Neuronal stem cell (in vitro differentiated cells): ENCODE measurements around the gene CTDSP2.

Experiments used
- DNase-seq: peaks from one replicate; pipeline ENCODE4 v3.0.0-alpha.2; 2013; ENCODE audit warnings: low spot score
- H2AFZ ChIP-seq: one replicate; pipeline ENCODE4 v1.6.1; 2013; ENCODE audit warnings: mild to moderate bottlenecking, low read length, inconsistent platforms
- H2AK5ac ChIP-seq: 2 replicates; pipeline ENCODE4 v1.6.1; 2013; ENCODE audit warnings: low read depth, mild to moderate bottlenecking, inconsistent platforms, low read length, moderate library complexity, mixed read lengths
- H2BK120ac ChIP-seq: 2 replicates; pipeline ENCODE4 v1.6.1; 2013; ENCODE audit warnings: low read depth, mild to moderate bottlenecking, inconsistent platforms, low read length, moderate library complexity, mixed read lengths
- H2BK12ac ChIP-seq: one replicate; pipeline ENCODE4 v1.6.1; 2013; ENCODE audit warnings: low read length, inconsistent platforms
- H2BK15ac ChIP-seq: 2 replicates; pipeline ENCODE4 v1.6.1; 2013; ENCODE audit warnings: mild to moderate bottlenecking, low read length, inconsistent platforms, mixed read lengths
- H2BK5ac ChIP-seq: one replicate; pipeline ENCODE4 v1.6.1; 2013; ENCODE audit warnings: inconsistent platforms, mild to moderate bottlenecking, low read length, moderate library complexity
- H3K14ac ChIP-seq: one replicate; pipeline ENCODE4 v1.6.1; 2013; ENCODE audit warnings: low read length, inconsistent platforms
- H3K18ac ChIP-seq: 2 replicates; pipeline ENCODE4 v1.6.1; 2013; ENCODE audit warnings: low read length, inconsistent platforms
- H3K23ac ChIP-seq: 2 replicates; pipeline ENCODE4 v1.6.1; 2013; ENCODE audit warnings: low read depth, mild to moderate bottlenecking, mixed read lengths, low read length, inconsistent platforms; ENCODE audit not compliant: poor library complexity
- H3K27ac ChIP-seq: replicated peaks from 3 replicates; pipeline ENCODE4 v1.5.1; 2013; ENCODE audit warnings: low read length, inconsistent platforms
- H3K27me3 ChIP-seq, 3 experiments: 2 replicates each; pipeline ENCODE4 v1.6.1; 2013; ENCODE audit warnings: low read length in 3 of 3, mild to moderate bottlenecking in 2 of 3, inconsistent platforms in 1 of 3, low read depth in 1 of 3, mixed read lengths in 1 of 3, moderate library complexity in 1 of 3; ENCODE audit not compliant: control insufficient read depth in 3 of 3, insufficient read depth in 3 of 3
- H3K36me3 ChIP-seq, 2 donors: replicated peaks in 1 of 2; 2 replicates each; pipeline ENCODE4 v1.6.1; 2013; ENCODE audit warnings: low read length in 2 of 2; ENCODE audit not compliant: control insufficient read depth in 2 of 2, insufficient read depth in 2 of 2
- H3K4ac ChIP-seq: 2 replicates; pipeline ENCODE4 v1.6.1; 2013; ENCODE audit warnings: inconsistent platforms, mild to moderate bottlenecking, low read length, moderate library complexity
- H3K4me1 ChIP-seq, 2 donors: 1 replicate in 1 of 2; 2 replicates in 1 of 2; pipeline ENCODE4 v1.6.1; 2013; ENCODE audit warnings: low read length in 2 of 2, low read depth in 1 of 2; ENCODE audit not compliant: control insufficient read depth in 2 of 2, insufficient read depth in 1 of 2
- H3K4me2 ChIP-seq: one replicate; pipeline ENCODE4 v1.6.1; 2013; ENCODE audit warnings: mild to moderate bottlenecking, low read length, inconsistent platforms; ENCODE audit not compliant: insufficient read depth, poor library complexity, severe bottlenecking
- H3K4me3 ChIP-seq, 2 donors: 2 replicates each; pipeline ENCODE4 v1.5.1; 2013; ENCODE audit warnings: low read length in 2 of 2, mild to moderate bottlenecking in 2 of 2, inconsistent platforms in 1 of 2, moderate library complexity in 1 of 2
- H3K79me1 ChIP-seq: one replicate; pipeline ENCODE4 v1.6.1; 2013; ENCODE audit warnings: low read depth, mild to moderate bottlenecking, inconsistent platforms, low read length, moderate library complexity
- H3K9ac ChIP-seq: one replicate; pipeline ENCODE4 v1.6.1; 2013; ENCODE audit warnings: mild to moderate bottlenecking, low read depth, low read length, inconsistent platforms; ENCODE audit not compliant: poor library complexity
- H3K9me3 ChIP-seq, 2 donors: replicated peaks in 1 of 2; 2 replicates each; pipeline versions ENCODE3 to v1.6.1; 2013; ENCODE audit warnings: low read length in 2 of 2, mild to moderate bottlenecking in 2 of 2, inconsistent platforms in 1 of 2, low read depth in 1 of 2, mixed read lengths in 1 of 2, moderate library complexity in 1 of 2; ENCODE audit not compliant: control insufficient read depth in 2 of 2, insufficient read depth in 1 of 2
- H4K8ac ChIP-seq: one replicate; pipeline ENCODE4 v1.6.1; 2013; ENCODE audit warnings: low read depth, mild to moderate bottlenecking, inconsistent platforms, low read length, moderate library complexity
- H4K91ac ChIP-seq: one replicate; pipeline ENCODE4 v1.6.1; 2013; ENCODE audit warnings: low read length, low read depth, mild to moderate bottlenecking, inconsistent platforms; ENCODE audit not compliant: poor library complexity
- WGBS, 2 donors: extraction: QIAGEN DNeasy Blood & Tissue Kit; methylation state at CpG; one replicate each; pipeline ENCODE4 v1.1.7; 2013; ENCODE audit warnings: missing lambda C conversion rate in 2 of 2, mixed read lengths in 1 of 2; ENCODE audit not compliant: insufficient read length in 2 of 2, insufficient replicate concordance in 1 of 2; ENCODE audit errors: extremely low coverage in 2 of 2; 5-methylcytosine and 5-hydroxymethylcytosine counted together

CTDSP2 gene

DNA sequence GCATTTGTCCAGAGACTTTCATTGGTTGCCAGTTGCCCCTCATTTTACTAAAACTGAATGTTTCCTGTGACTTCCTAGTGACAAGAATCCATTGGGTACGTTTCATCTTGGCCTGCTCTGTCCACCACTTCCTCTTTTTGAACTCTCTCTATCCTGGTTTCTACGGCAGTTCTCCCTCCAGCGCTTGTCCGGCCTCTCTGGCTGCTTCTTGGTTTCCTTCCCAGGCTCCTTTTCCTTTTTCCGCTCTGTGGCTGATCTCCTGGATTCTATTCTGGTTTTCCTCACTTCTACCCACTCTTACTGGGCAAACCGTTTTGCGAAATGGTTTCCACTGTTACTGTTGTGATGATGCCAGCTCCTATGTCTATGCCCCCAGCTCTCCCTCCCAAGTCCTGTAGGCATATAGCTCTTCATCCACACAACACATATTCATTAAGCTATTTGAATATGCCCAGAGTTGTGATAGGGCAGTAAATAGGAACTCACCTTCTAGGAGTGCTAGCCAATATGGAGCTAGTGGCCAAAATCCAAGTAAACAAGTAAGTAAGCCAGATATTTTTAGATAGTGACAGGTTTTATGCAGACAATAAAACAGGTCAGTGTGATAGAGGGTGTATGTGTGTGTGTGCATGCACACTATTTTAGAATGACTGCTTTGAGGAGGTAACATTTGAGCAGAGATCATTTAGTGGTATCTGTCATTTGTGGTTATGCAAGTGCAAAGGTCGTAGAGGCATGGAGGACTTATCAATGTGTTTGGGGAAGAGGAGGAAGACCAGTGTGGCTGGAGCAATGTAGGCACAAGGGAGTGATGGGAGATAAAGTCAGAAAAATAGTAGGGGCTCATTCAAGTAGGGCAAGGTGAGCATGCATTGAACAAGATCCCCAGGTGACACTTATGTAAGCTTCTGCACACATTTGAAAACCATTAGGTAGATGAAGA, 27.9 kb upstream of the CTDSP2 start:
- Histone ChIP-seq H3K4me3 (no peak overlapping the region), H3K18ac (no peak overlapping the region), H3K4me2 (no peak overlapping the region), H2BK15ac (no peak overlapping the region), H2BK12ac (no peak overlapping the region), H3K36me3 (no peaks in the 10 kb centered on the region), H2BK120ac (no peak overlapping the region), H3K4me1 (peaks cover 2 to 3% of the 10 kb centered on the region in 2 donors), H3K9me3 (no peaks in the 10 kb centered on the region), H4K8ac (no peak overlapping the region), H3K79me1 (no peaks in the 10 kb centered on the region), H3K27me3 (no peaks in the 10 kb centered on the region), H3K14ac (no peak overlapping the region), H2AFZ (no peak overlapping the region), H2BK5ac (no peak overlapping the region), H3K9ac (no peak overlapping the region), H3K4ac (no peak overlapping the region), H3K23ac (no peak overlapping the region), H3K27ac (no peak overlapping the region), H2AK5ac (no peak overlapping the region), H4K91ac (no peak overlapping the region)
- WGBS, 2 donors = no CpG with 5 or more reads among the region's 8 CpGs
- DNase-seq = no peak

DNA sequence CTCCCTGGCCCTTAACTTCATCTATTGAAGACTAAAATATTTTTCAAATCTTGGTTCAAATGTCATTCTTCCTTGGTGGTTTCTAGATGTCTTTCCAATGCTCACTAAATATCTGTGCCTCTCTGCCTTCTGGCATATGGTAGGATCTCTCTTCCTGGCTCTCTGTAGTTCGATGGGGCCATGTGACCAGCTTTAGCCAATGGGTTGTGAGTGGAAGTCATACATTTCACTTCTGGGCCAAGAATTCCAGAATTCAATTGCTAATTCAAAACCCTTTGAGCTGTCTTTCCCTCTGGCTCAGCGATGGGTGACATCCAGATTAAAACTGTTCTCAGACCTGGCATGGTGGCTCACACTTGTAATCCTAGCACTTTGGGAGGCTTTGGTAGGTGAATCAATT, 25.8 kb upstream of the CTDSP2 start:
- no peak overlapping the region for H4K8ac ChIP-seq
- no peak overlapping the region for H2AFZ ChIP-seq
- H3K14ac ChIP-seq = no peak overlapping the region
- H2BK120ac ChIP-seq = no peak overlapping the region
- H3K4me1 ChIP-seq = peaks cover 10 to 18% of the 10 kb centered on the region in 2 donors
- H2BK12ac ChIP-seq = no peak overlapping the region
- no peak overlapping the region for H3K4ac ChIP-seq
- no peak for DNase-seq
- H2AK5ac ChIP-seq = no peak overlapping the region
- no peaks in the 10 kb centered on the region for H3K36me3 ChIP-seq
- no peak overlapping the region for H3K9ac ChIP-seq
- H2BK15ac ChIP-seq = no peak overlapping the region
- no peaks in the 10 kb centered on the region for H3K27me3 ChIP-seq
- no peaks in the 10 kb centered on the region for H3K9me3 ChIP-seq
- no peak overlapping the region for H2BK5ac ChIP-seq
- no peak overlapping the region for H4K91ac ChIP-seq
- no peak overlapping the region for H3K27ac ChIP-seq
- H3K4me3 ChIP-seq = no peak overlapping the region
- H3K23ac ChIP-seq = no peak overlapping the region
- H3K18ac ChIP-seq = no peak overlapping the region
- WGBS, 2 donors = no CpG with 5 or more reads among the region's 2 CpGs
- H3K79me1 ChIP-seq = no peaks in the 10 kb centered on the region
- no peak overlapping the region for H3K4me2 ChIP-seq

DNA sequence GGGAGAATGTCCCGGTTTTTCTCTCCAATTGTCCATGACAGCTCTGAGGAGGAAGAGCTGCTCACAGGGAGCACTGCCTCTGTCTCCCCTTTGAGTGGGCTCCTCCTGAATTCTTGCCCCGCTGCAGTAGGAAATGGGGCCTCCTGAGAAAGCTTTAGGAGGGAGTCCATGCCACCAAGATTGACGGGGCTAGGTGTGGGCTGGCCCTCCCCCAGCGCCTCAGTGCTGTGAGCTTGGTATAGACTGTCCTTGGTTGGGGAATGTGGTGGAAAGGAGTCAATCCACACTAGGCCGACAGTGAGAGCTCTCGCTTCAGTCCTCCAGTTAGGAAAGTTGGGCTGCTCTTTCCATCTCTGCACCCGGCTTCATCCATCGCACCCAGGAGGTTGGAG, 23.4 kb upstream of the CTDSP2 start:
- Histone ChIP-seq H3K9me3 (no peaks in the 10 kb centered on the region), H3K14ac (no peak overlapping the region), H3K4me3 (no peak overlapping the region), H3K27me3 (peaks cover 0 to 4% (median 0%) of the 10 kb centered on the region in 3 experiments), H3K4me1 (peaks cover 10 to 18% of the 10 kb centered on the region in 2 donors), H3K36me3 (no peaks in the 10 kb centered on the region), H2BK12ac (peak overlapping the region; percentile 17), H3K79me1 (no peaks in the 10 kb centered on the region), H2BK15ac (no peak overlapping the region), H2BK5ac (peak overlapping the region; percentile 19), H2AFZ (peak overlapping the region; percentile 78), H3K23ac (no peak overlapping the region), H3K4ac (no peak overlapping the region), H3K4me2 (no peak overlapping the region), H4K91ac (peak overlapping the region; percentile 89), H4K8ac (no peak overlapping the region), H3K9ac (no peak overlapping the region), H3K18ac (no peak overlapping the region), H3K27ac (no peak overlapping the region), H2BK120ac (peak overlapping the region; percentile 23), H2AK5ac (peak overlapping the region; percentile 47)
- WGBS, 2 donors = no CpG with 5 or more reads among the region's 8 CpGs
- no peak for DNase-seq

DNA sequence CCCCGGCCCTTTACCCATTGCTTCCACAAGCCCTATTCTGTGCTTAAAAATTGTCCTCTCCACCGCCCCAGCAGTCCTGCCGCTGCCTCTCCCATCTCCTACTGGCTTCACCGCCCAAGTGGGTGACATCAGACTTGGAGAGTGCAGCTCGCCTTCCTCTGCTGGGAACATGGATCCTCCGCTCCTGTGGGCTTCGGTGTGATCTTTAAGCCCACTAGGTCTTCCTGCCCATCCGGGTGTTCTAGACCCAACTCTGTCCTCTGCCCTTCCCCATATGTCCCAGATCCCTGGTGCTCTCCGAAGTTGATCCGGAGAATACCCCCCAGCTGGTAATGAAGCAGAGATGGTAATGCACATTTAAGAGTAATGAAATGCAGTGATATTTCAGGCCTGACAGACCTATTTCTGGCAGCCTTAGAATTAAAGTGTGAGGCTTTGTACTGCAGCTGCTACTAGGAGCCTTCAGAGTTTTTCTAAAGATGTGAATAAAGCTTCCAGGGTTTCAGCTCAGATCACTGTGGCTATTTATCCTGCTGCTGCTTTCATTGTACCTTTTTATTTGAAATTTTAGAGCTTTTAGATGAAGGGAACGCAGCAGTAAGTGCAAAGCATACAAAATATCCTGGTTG, 22.9 kb upstream of the CTDSP2 start:
- no peak for DNase-seq
- Histone ChIP-seq H3K23ac (no peak overlapping the region), H3K18ac (peak overlapping the region; percentile 9), H3K4me1 (peaks cover 12 to 18% of the 10 kb centered on the region in 2 donors), H3K79me1 (no peaks in the 10 kb centered on the region), H2AK5ac (peak overlapping the region; percentile 47), H3K9ac (no peak overlapping the region), H2BK120ac (no peak overlapping the region), H3K27me3 (peaks cover 0 to 6% (median 0%) of the 10 kb centered on the region in 3 experiments), H3K14ac (no peak overlapping the region), H2BK12ac (no peak overlapping the region), H4K8ac (no peak overlapping the region), H3K27ac (no peak overlapping the region), H2BK15ac (no peak overlapping the region), H2BK5ac (peak overlapping the region; percentile 19), H4K91ac (no peak overlapping the region), H3K9me3 (no peaks in the 10 kb centered on the region), H3K4me2 (no peak overlapping the region), H3K36me3 (no peaks in the 10 kb centered on the region), H3K4me3 (no peak overlapping the region), H2AFZ (peak overlapping the region; percentile 78), H3K4ac (no peak overlapping the region)
- WGBS, 2 donors = no CpG with 5 or more reads among the region's 11 CpGs
